Stimulated activated CD8-positive, alpha-beta memory T cell treated with anti-CD3 and anti-CD28 coated beads, Interleukin-12 subunit alpha, Interleukin-12 subunit beta, amount 100 ng/mL, for 24 hours (primary cell): ENCODE results near the gene SLC6A11.

ENCODE experiments used
- DNase-seq: peaks from one replicate; pipeline ENCODE4 v3.0.0-alpha.2; 2020; ENCODE audit errors: extremely low read depth

SLC6A11 gene

GRCh38 chr3:10888518-10889090, 72.6 kb downstream of the SLC6A11 start:
- no peak for DNase-seq

GRCh38 chr3:10889206-10889960, 73.4 kb downstream of the SLC6A11 start:
- DNase-seq: no peak

- no peak for DNase-seq
These were observed 74.6 kb downstream of the SLC6A11 start for GRCh38 chr3:10890665-10891064.

GRCh38 chr3:10892622-10893021, 76.6 kb downstream of the SLC6A11 start:
- DNase-seq: no peak

GRCh38 chr3:10901296-10901945, 85.4 kb downstream of the SLC6A11 start:
- DNase-seq: no peak

- DNase-seq: no peak
These were observed 91.2 kb downstream of the SLC6A11 start for GRCh38 chr3:10907262-10907661.

GRCh38 chr3:10910367-10910766, 94.3 kb downstream of the SLC6A11 start:
- no peak for DNase-seq

- no peak for DNase-seq
These were observed 95.4 kb downstream of the SLC6A11 start for GRCh38 chr3:10911350-10912002.

- DNase-seq: no peak
These were observed 96.8 kb downstream of the SLC6A11 start for GRCh38 chr3:10912786-10913185.

GRCh38 chr3:10915376-10915775, 99.3 kb downstream of the SLC6A11 start:
- no peak for DNase-seq

- no peak for DNase-seq
These were observed 101.1 kb downstream of the SLC6A11 start for GRCh38 chr3:10917176-10917575.

- DNase-seq: no peak
These were observed 102.0 kb downstream of the SLC6A11 start for GRCh38 chr3:10918011-10918410.

- DNase-seq: no peak
These were observed 103.6 kb downstream of the SLC6A11 start for GRCh38 chr3:10919636-10920035.

GRCh38 chr3:10925436-10926255, 109.6 kb downstream of the SLC6A11 start:
- DNase-seq: no peak

- no peak for DNase-seq
These were observed 110.3 kb downstream of the SLC6A11 start for GRCh38 chr3:10926256-10926810.

- no peak for DNase-seq
These were observed 110.9 kb downstream of the SLC6A11 start for GRCh38 chr3:10926811-10927521.

- no peak for DNase-seq
These were observed 111.5 kb downstream of the SLC6A11 start for GRCh38 chr3:10927551-10927950.

- no peak for DNase-seq
These were observed 112.5 kb downstream of the SLC6A11 start for GRCh38 chr3:10928407-10928960.

- DNase-seq: no peak
These were observed 113.0 kb downstream of the SLC6A11 start for GRCh38 chr3:10928961-10929471.

GRCh38 chr3:10929978-10930665, 114.1 kb downstream of the SLC6A11 start:
- DNase-seq: no peak
